Dermis microvascular lymphatic vessel endothelial cell (primary cell): ENCODE measurements around the gene ERG. TPM values are rescaled to one million over a fixed set of nuclear protein-coding genes. Genes with fewer than 3 reads are reported as not detected.
A peak's percentile ranks its signal among the peaks of the same experiment; 100 is the strongest.

Experiments
- DNase-seq, 2 donors: peaks; one replicate each; pipeline versions ENCODE4 v3.0.0 to v3.0.0-alpha.2; 2010; ENCODE audit warnings: low read depth in 2 of 2
- total RNA-seq: library from RNA; depleted of rRNA; stranded (reverse); fragments of >200 nt; gene quantifications from 2 replicates; pipeline ENCODE4 v1.2.1, GENCODE V29; 2014

The ERG gene
- total RNA-seq, 1 donor from 2014 or later = 41.0 TPM

- no peak for DNase-seq
Observed at GRCh38 chr21:38500073-38500472, 1.8 kb upstream of the ERG start.

GRCh38 chr21:38499296-38499695 is 1.0 kb upstream of the ERG start:
- peak in 1 of 2 donors; percentile 96 for DNase-seq

GRCh38 chr21:38496224-38496623 is 2.1 kb downstream of the ERG start:
- peak; percentile 68 to 76 for DNase-seq

- peak in 1 of 2 donors; percentile 37 for DNase-seq
Observed at GRCh38 chr21:38495696-38496095, 2.6 kb downstream of the ERG start.

GRCh38 chr21:38495242-38495641 is 3.0 kb downstream of the ERG start:
- DNase-seq = peak in 1 of 2 donors; percentile 59

GRCh38 chr21:38494703-38495102 is 3.6 kb downstream of the ERG start:
- DNase-seq = peak in 1 of 2 donors; percentile 81

GRCh38 chr21:38494251-38494642 is 4.0 kb downstream of the ERG start:
- peak in 1 of 2 donors; percentile 25 for DNase-seq

- DNase-seq = peak in 1 of 2 donors; percentile 63
Observed at GRCh38 chr21:38493549-38494250, 4.6 kb downstream of the ERG start.

- DNase-seq = peak in 1 of 2 donors; percentile 61
Observed at GRCh38 chr21:38492007-38492406, 6.3 kb downstream of the ERG start.

- DNase-seq = peak in 1 of 2 donors; percentile 93
Observed at GRCh38 chr21:38491536-38491935, 6.7 kb downstream of the ERG start.

GRCh38 chr21:38490411-38491020 is 7.8 kb downstream of the ERG start:
- DNase-seq = no peak

GRCh38 chr21:38489729-38490128 is 8.5 kb downstream of the ERG start:
- DNase-seq = no peak

- no peak for DNase-seq
Observed at GRCh38 chr21:38489271-38489652, 9.0 kb downstream of the ERG start.

GRCh38 chr21:38488640-38489270 is 9.5 kb downstream of the ERG start:
- peak; percentile 89 to 90 for DNase-seq

- peak in 1 of 2 donors; percentile 57 for DNase-seq
Observed at GRCh38 chr21:38487901-38488639, 10.2 kb downstream of the ERG start.

- DNase-seq = no peak
Observed at GRCh38 chr21:38486706-38487105, 11.6 kb downstream of the ERG start.

- peak in 1 of 2 donors; percentile 77 for DNase-seq
Observed at GRCh38 chr21:38486221-38486620, 12.1 kb downstream of the ERG start.

- DNase-seq = no peak
Observed at GRCh38 chr21:38479641-38480525, 18.4 kb downstream of the ERG start.

GRCh38 chr21:38478782-38479181 is 19.5 kb downstream of the ERG start:
- no peak for DNase-seq

- no peak for DNase-seq
Observed at GRCh38 chr21:38477226-38477625, 21.1 kb downstream of the ERG start.

- DNase-seq = peak; percentile 95 to 99
Observed at GRCh38 chr21:38476385-38476784, 21.9 kb downstream of the ERG start.
